ENCODE data around the gene IL12RB1. TPM values are rescaled to one million over a fixed set of nuclear protein-coding genes. Genes with fewer than 3 reads are reported as not detected.

Gene IL12RB1
- total and polyA plus RNA-seq, 10 of the 15 experiments (the other 5 are each of a cell fraction or from before 2014, with no cell fraction given): 2.8 to 29.9 (median 17.6) TPM

- DNase-seq (ENCODE audit: low read depth, low spot score): no peak
- H3K79me2 ChIP-seq (ENCODE audit: control insufficient read depth, insufficient read depth, low read length): peaks cover 21% of the 10 kb centered on the region
- no peak overlapping the region; the same call in 1 of the 2 replicates for H3K4me2 ChIP-seq (ENCODE audit: control insufficient read depth, insufficient read depth)
- peaks cover 19 to 26% of the 10 kb centered on the region in 2 experiments for H3K36me3 ChIP-seq (ENCODE audit: control insufficient read depth in 2 of 2, insufficient read depth in 2 of 2, low read length in 1 of 2)
- H4K20me1 ChIP-seq (ENCODE audit: control insufficient read depth, insufficient read depth): no peaks in the 10 kb centered on the region; the same call in 1 of the 2 replicates
- H3K4me1 ChIP-seq (ENCODE audit: control insufficient read depth, insufficient read depth, low read length): peaks cover 24% of the 10 kb centered on the region
- FAIRE-seq: no peak
- no peaks in the 10 kb centered on the region for H3K9me3 ChIP-seq (replicated peaks; ENCODE audit: control insufficient read depth, insufficient read depth, low read length)
- 0 out of 2 replicates have a peak overlapping the region, but pooled peaks have one; percentile 61 for H3K27ac ChIP-seq (ENCODE audit: control insufficient read depth, insufficient read depth)
- ChIA-PET SMC1A (ENCODE audit: uncharacterized antibody, unreplicated experiment) (interaction anchor here (1.3 kb wide), 1 partner anchor 64 kb away, joined by 3 read pairs; no protein-coding TSS in a partner anchor), RAD21 (ENCODE audit: unreplicated experiment) (no interaction called here), POLR2A (interaction anchor here (0.6 to 1.1 kb wide), 4 partner anchors 31 to 273 kb away, joined by 3 to 4 read pairs (median 3); no protein-coding TSS in a partner anchor), CTCF (interaction anchor here (2.1 to 2.6 kb wide), 2 partner anchors 32 to 57 kb away, joined by 6 to 9 read pairs; partner anchors contain the start of gene PIK3R2)
- no peak overlapping the region for H3K9ac ChIP-seq (ENCODE audit: control insufficient read depth, insufficient read depth, low read length)
- 9% methylated on average over 1 of the region's 1 CpG for WGBS (ENCODE audit: insufficient coverage, insufficient replicate concordance, low lambda C conversion rate, missing lambda C conversion rate)
- intact Hi-C loops (cut with micrococcal nuclease; ENCODE audit: unreplicated experiment): no loop called here
- TF ChIP-seq ATF7 (IDR thresholded peaks at IDR 0.05; ENCODE audit: low read depth): no peak
- no peaks in the 10 kb centered on the region for H3K27me3 ChIP-seq (replicated peaks in 1 of 2; ENCODE audit: control insufficient read depth in 2 of 2, insufficient read depth in 2 of 2, low read length in 1 of 2)
- in situ Hi-C loops (cut with MboI): no loop called here
- ATAC-seq: no peak
- no peak overlapping the region for H2AFZ ChIP-seq (ENCODE audit: control insufficient read depth, low read depth, low read length)
- no TSS peak for BruUV-seq (replicated peaks)
- H3K4me3 ChIP-seq: no peak overlapping the region
These were observed 33.4 kb upstream of the IL12RB1 start for GRCh38 chr19:18120127-18120526.

GRCh38 chr19:18119717-18120105 is 33.0 kb upstream of the IL12RB1 start:
- Histone ChIP-seq H3K4me2 (ENCODE audit: control insufficient read depth, insufficient read depth) (peak overlapping the region; percentile 99), H3K27me3 (replicated peaks in 1 of 2; ENCODE audit: control insufficient read depth in 2 of 2, insufficient read depth in 2 of 2, low read length in 1 of 2) (no peaks in the 10 kb centered on the region), H3K27ac (ENCODE audit: control insufficient read depth, insufficient read depth) (peak overlapping the region; percentile 61), H3K9ac (ENCODE audit: control insufficient read depth, insufficient read depth, low read length) (peak overlapping the region; percentile 39; the same call in 1 of the 2 replicates), H3K36me3 (ENCODE audit: control insufficient read depth in 2 of 2, insufficient read depth in 2 of 2, low read length in 1 of 2) (peaks cover 23 to 26% of the 10 kb centered on the region in 2 experiments), H3K4me3 (peak overlapping the region; percentile 88; the same call in 1 of the 2 replicates), H2AFZ (ENCODE audit: control insufficient read depth, low read depth, low read length) (no peak overlapping the region), H4K20me1 (ENCODE audit: control insufficient read depth, insufficient read depth) (no peaks in the 10 kb centered on the region; the same call in 1 of the 2 replicates), H3K79me2 (ENCODE audit: control insufficient read depth, insufficient read depth, low read length) (peaks cover 21% of the 10 kb centered on the region), H3K4me1 (ENCODE audit: control insufficient read depth, insufficient read depth, low read length) (peaks cover 24% of the 10 kb centered on the region), H3K9me3 (replicated peaks; ENCODE audit: control insufficient read depth, insufficient read depth, low read length) (no peaks in the 10 kb centered on the region)
- intact Hi-C loops (cut with micrococcal nuclease; ENCODE audit: unreplicated experiment) (no loop called here), in situ Hi-C loops (cut with MboI) (no loop called here)
- BruUV-seq (replicated peaks): no TSS peak
- DNase-seq (ENCODE audit: low read depth, low spot score) (no peak), ATAC-seq (no peak), FAIRE-seq (no peak)
- 7% methylated on average over 14 of the region's 14 CpGs for WGBS (ENCODE audit: insufficient coverage, insufficient replicate concordance, low lambda C conversion rate, missing lambda C conversion rate)
- SMC1A ChIA-PET (ENCODE audit: uncharacterized antibody, unreplicated experiment): interaction anchor here (1.3 to 1.6 kb wide), 2 partner anchors 29 to 64 kb away, joined by 3 to 4 read pairs; no protein-coding TSS in a partner anchor
- RAD21 ChIA-PET (ENCODE audit: unreplicated experiment): no interaction called here
- POLR2A ChIA-PET: interaction anchor here (0.6 to 2.8 kb wide), 7 partner anchors 17 to 521 kb away, joined by 3 to 7 read pairs (median 3); partner anchors contain the start of gene MAST3
- TF ChIP-seq PBX3 (IDR thresholded peaks at IDR 0.05; ENCODE audit: insufficient replicate concordance, low read depth, low read length) (no peak), BACH1 (IDR thresholded peaks at IDR 0.05; ENCODE audit: borderline replicate concordance) (no peak), DPF2 (IDR thresholded peaks at IDR 0.05) (peak; percentile 5; the same call in 1 of the 2 replicates), KAT2A (conservative IDR thresholded peaks at IDR 0.05; ENCODE audit: control insufficient read depth, low read depth, low read length) (no peak), SIN3A (IDR thresholded peaks at IDR 0.05; ENCODE audit: low read depth, low read length) (no peak), RAD21 (IDR thresholded peaks at IDR 0.05; ENCODE audit: insufficient read depth, low read depth, low read length) (no peak), BHLHE40 (IDR thresholded peaks at IDR 0.05; ENCODE audit: borderline replicate concordance in 1 of 2, low read depth in 2 of 2, low read length in 1 of 2) (no peak), ZNF274 (IDR thresholded peaks at IDR 0.05; ENCODE audit: insufficient read depth, insufficient read length) (no peak), SP1 (IDR thresholded peaks at IDR 0.05; ENCODE audit: low read depth, low read length) (no peak), CHD2 (IDR thresholded peaks at IDR 0.05; ENCODE audit: borderline replicate concordance, low read depth, low read length) (peak; percentile 77), YY1 (IDR thresholded peaks at IDR 0.05; ENCODE audit: low read depth, low read length) (no peak), ZBTB11 (CRISPR knock-in tag; IDR thresholded peaks at IDR 0.05) (no peak)
- CTCF ChIA-PET: interaction anchor here (0.9 to 2.6 kb wide), 4 partner anchors 32 to 209 kb away, joined by 3 to 9 read pairs (median 5); partner anchors contain the start of gene PIK3R2

Measured in GM12878 (cell line).